Glutamatergic neuron (in vitro differentiated cells): Measurements from ENCODE around the gene SMIM31. TPM values are rescaled to one million over a fixed set of nuclear protein-coding genes. Genes with fewer than 3 reads are reported as not detected.
A peak's percentile ranks its signal among the peaks of the same experiment; 100 is the strongest.

Source experiments
- DNase-seq: peaks from one replicate; pipeline ENCODE4 v3.0.0; 2022
- H3K27ac Mint-ChIP-seq: one replicate; pipeline ENCODE4 v1.8.0; 2020; ENCODE audit warnings: mild to moderate bottlenecking, mixed read lengths, inconsistent platforms; ENCODE audit not compliant: unreplicated experiment
- H3K27me3 Mint-ChIP-seq: one replicate; pipeline ENCODE4 v1.8.0; 2020; ENCODE audit warnings: mild to moderate bottlenecking, moderate library complexity, mixed read lengths, inconsistent platforms; ENCODE audit not compliant: unreplicated experiment
- H3K36me3 Mint-ChIP-seq: one replicate; pipeline ENCODE4 v1.8.0; 2020; ENCODE audit warnings: mild to moderate bottlenecking, mixed read lengths, inconsistent platforms; ENCODE audit not compliant: unreplicated experiment
- H3K4me1 Mint-ChIP-seq: one replicate; pipeline ENCODE4 v1.8.0; 2020; ENCODE audit warnings: mild to moderate bottlenecking, low read depth, mixed read lengths, inconsistent platforms; ENCODE audit not compliant: unreplicated experiment
- H3K4me3 Mint-ChIP-seq: one replicate; pipeline ENCODE4 v1.8.0; 2020; ENCODE audit warnings: mild to moderate bottlenecking, mixed read lengths, inconsistent platforms; ENCODE audit not compliant: unreplicated experiment
- H3K9me3 Mint-ChIP-seq: one replicate; pipeline ENCODE4 v1.8.0; 2020; ENCODE audit warnings: mild to moderate bottlenecking, moderate library complexity, mixed read lengths, inconsistent platforms; ENCODE audit not compliant: unreplicated experiment
- long read RNA-seq: library from polyadenylated mRNA; unstranded; transcript quantifications from one replicate; pipeline ENCODE4 v2.0.0, GENCODE V29; 2020; ENCODE audit not compliant: unreplicated experiment
- total RNA-seq: library from RNA; stranded (reverse); fragmentation: NEBNext Ultra II Directional; extraction: Animal tissue kit (Norgen Biotek cat#: 25700); gene quantifications from one replicate; pipeline ENCODE4 v1.2.1, GENCODE V29; 2021; ENCODE audit not compliant: unreplicated experiment
- TF ChIP-seq, protein P1 (sequence below): fragments of 200-600 bp; sonication (generic); IDR thresholded peaks from one replicate; pipeline ENCODE4 v1.5.0; 2021; ENCODE audit not compliant: partially characterized antibody, unreplicated experiment

The SMIM31 gene
- not detected for total RNA-seq
- long read RNA-seq, result 0 reads

DNA sequence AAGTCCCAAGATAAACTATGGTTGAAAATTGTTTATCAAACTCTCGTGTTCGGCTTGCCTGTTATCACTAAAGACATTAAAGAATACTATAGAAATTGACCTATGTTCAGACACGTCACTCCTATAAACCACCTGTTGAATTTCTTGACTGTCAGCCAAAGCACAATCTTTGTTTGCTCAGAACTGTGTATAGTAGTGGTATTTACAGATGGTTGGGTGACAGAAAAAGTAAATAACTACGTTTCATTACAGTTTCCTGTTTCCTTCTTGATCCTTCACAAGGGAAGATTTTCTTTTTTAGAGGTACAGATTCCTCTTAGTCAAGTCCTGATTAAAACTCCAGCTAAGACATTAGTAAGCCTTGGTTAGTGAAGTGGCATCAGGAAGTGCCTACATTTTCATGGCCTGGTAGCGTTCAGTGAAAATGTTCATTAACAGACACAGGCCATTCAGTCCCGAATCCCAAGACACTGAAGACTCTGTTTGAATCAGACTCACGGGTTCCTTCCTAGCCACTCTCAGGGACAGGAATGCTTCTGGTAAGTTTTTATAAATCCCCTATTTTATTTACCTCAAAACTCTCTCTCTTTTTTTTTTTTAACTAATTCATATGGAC lies at the start of gene SMIM31:
SMIM31 (plus strand) TSS at position 259 of the 616 bp plus-strand sequence. CDS start 16,313 bp downstream, outside the sequence.
- DNase-seq, result no peak
- Mint-ChIP-seq H3K27me3 (no peaks in the 10 kb centered on the region), H3K27ac (no peak within 1 kb of the TSS), H3K4me3 (no peak within 1 kb of the TSS), H3K4me1 (no peaks in the 10 kb centered on the region), H3K36me3 (peaks cover 13% of the 10 kb centered on the region), H3K9me3 (peaks cover 8% of the 10 kb centered on the region)
- TF ChIP-seq, protein P1, sequence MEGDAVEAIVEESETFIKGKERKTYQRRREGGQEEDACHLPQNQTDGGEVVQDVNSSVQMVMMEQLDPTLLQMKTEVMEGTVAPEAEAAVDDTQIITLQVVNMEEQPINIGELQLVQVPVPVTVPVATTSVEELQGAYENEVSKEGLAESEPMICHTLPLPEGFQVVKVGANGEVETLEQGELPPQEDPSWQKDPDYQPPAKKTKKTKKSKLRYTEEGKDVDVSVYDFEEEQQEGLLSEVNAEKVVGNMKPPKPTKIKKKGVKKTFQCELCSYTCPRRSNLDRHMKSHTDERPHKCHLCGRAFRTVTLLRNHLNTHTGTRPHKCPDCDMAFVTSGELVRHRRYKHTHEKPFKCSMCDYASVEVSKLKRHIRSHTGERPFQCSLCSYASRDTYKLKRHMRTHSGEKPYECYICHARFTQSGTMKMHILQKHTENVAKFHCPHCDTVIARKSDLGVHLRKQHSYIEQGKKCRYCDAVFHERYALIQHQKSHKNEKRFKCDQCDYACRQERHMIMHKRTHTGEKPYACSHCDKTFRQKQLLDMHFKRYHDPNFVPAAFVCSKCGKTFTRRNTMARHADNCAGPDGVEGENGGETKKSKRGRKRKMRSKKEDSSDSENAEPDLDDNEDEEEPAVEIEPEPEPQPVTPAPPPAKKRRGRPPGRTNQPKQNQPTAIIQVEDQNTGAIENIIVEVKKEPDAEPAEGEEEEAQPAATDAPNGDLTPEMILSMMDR, result no peak

- Mint-ChIP-seq H3K4me3 (no peak overlapping the region), H3K9me3 (no peaks in the 10 kb centered on the region), H3K27ac (no peak overlapping the region), H3K36me3 (no peaks in the 10 kb centered on the region), H3K27me3 (no peaks in the 10 kb centered on the region), H3K4me1 (no peaks in the 10 kb centered on the region)
- TF ChIP-seq, protein P1, result no peak
- no peak for DNase-seq
Measured at GRCh38 chr4:164706675-164707074, 47.3 kb upstream of the SMIM31 start.

GRCh38 chr4:164716901-164717300 lies 37.0 kb upstream of the SMIM31 start:
- no peaks in the 10 kb centered on the region for H3K9me3 Mint-ChIP-seq
- TF ChIP-seq, protein P1, result peak; percentile 13
- no peaks in the 10 kb centered on the region for H3K4me1 Mint-ChIP-seq
- DNase-seq, result no peak
- no peak overlapping the region for H3K4me3 Mint-ChIP-seq
- no peaks in the 10 kb centered on the region for H3K27me3 Mint-ChIP-seq
- H3K27ac Mint-ChIP-seq, result no peak overlapping the region
- H3K36me3 Mint-ChIP-seq, result no peaks in the 10 kb centered on the region

GRCh38 chr4:164718827-164719226 lies 35.1 kb upstream of the SMIM31 start:
- H3K4me3 Mint-ChIP-seq, result no peak overlapping the region
- no peaks in the 10 kb centered on the region for H3K9me3 Mint-ChIP-seq
- no peaks in the 10 kb centered on the region for H3K36me3 Mint-ChIP-seq
- no peaks in the 10 kb centered on the region for H3K27me3 Mint-ChIP-seq
- TF ChIP-seq, protein P1, result no peak
- no peak overlapping the region for H3K27ac Mint-ChIP-seq
- no peak for DNase-seq
- H3K4me1 Mint-ChIP-seq, result no peaks in the 10 kb centered on the region

GRCh38 chr4:164725066-164725465 lies 28.9 kb upstream of the SMIM31 start:
- H3K4me1 Mint-ChIP-seq, result no peaks in the 10 kb centered on the region
- H3K36me3 Mint-ChIP-seq, result no peaks in the 10 kb centered on the region
- no peaks in the 10 kb centered on the region for H3K9me3 Mint-ChIP-seq
- TF ChIP-seq, protein P1, result no peak
- no peak overlapping the region for H3K27ac Mint-ChIP-seq
- H3K4me3 Mint-ChIP-seq, result no peak overlapping the region
- DNase-seq, result no peak
- H3K27me3 Mint-ChIP-seq, result no peaks in the 10 kb centered on the region
